ENCODE results near the gene PSMA5. TPM values are rescaled to one million over a fixed set of nuclear protein-coding genes. Genes with fewer than 3 reads are reported as not detected.

Gene PSMA5
- total RNA-seq, 1 donor from 2014 or later, result 2.6 TPM

DNA sequence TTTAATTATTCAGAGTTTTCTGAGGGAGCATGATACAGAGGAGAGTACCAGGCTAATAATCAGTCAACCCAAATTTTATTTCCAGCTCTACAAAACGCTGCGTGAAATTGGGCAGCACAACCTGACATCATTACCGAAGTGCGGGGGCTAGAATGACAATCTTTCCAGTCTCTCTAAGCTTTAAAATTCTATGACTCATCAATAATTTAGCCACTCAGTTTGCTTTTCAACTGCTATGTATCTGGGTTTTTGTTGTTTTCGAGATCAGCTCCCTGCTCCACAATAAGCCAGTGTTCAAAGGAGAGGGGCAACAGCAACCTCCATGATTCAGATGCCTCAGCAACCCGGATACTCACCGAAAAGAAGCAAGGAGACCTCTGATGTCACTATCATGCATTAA, 42.4 kb downstream of the PSMA5 start:
- intact Hi-C loops (cut with DNase I), result no loop called here
- no peak for TF ChIP-seq CTCF (IDR thresholded peaks at IDR 0.05)

GRCh38 chr1:109383087-109383779, 43.0 kb downstream of the PSMA5 start:
- H3K27ac ChIP-seq, result peak overlapping the region; percentile 90 to 91
- no peak overlapping the region for H3K4me3 ChIP-seq
- intact Hi-C loops (cut with DNase I), result no loop called here
- no peaks in the 10 kb centered on the region for H3K27me3 ChIP-seq
- TF ChIP-seq CTCF (IDR thresholded peaks at IDR 0.05), result no peak
- H3K4me1 ChIP-seq, result peaks cover 21 to 84% of the 10 kb centered on the region in 2 donors
- H3K36me3 ChIP-seq, result no peaks in the 10 kb centered on the region
- H3K9me3 ChIP-seq, result no peaks in the 10 kb centered on the region
- DNase-seq (ENCODE audit: low spot score in 2 of 2), result no peak

More for the DNA sequence above, 42.4 kb downstream of the PSMA5 start:
- no peaks in the 10 kb centered on the region for H3K36me3 ChIP-seq
- no peaks in the 10 kb centered on the region for H3K27me3 ChIP-seq
- DNase-seq (ENCODE audit: low spot score in 2 of 2), result no peak
- H3K4me3 ChIP-seq, result peak overlapping the region in 1 of 2 donors; percentile 11
- peaks cover 20 to 86% of the 10 kb centered on the region in 2 donors for H3K4me1 ChIP-seq
- no peaks in the 10 kb centered on the region for H3K9me3 ChIP-seq
- H3K27ac ChIP-seq, result peak overlapping the region; percentile 90 to 91

DNA sequence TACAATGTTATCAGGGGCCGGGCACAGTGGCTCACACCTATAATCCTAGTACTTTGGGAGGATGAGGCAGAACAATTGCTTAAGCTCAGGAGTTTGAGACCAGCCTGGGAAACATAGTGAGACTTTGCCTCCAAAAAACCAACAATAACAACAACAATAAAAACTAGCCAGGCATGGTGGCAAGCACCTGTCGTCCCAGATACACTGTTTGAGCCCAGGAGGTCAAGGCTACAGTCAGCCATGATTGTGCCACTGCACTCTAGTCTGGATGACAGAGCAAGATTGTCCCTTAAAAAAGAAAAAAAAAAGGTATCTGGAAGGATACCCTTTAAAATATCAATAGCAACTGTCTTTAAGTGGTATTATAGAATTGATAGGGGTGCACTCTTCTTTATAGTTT, 44.7 kb downstream of the PSMA5 start:
- no peak for TF ChIP-seq CTCF (IDR thresholded peaks at IDR 0.05)
- H3K27ac ChIP-seq, result peak overlapping the region; percentile 90 to 91

GRCh38 chr1:109379907-109380306, 46.3 kb downstream of the PSMA5 start:
- DNase-seq (ENCODE audit: low spot score in 2 of 2), result no peak
- Histone ChIP-seq H3K36me3 (no peaks in the 10 kb centered on the region), H3K4me3 (no peak overlapping the region), H3K4me1 (peaks cover 12 to 66% of the 10 kb centered on the region in 2 donors), H3K9me3 (no peaks in the 10 kb centered on the region), H3K27ac (peak overlapping the region; percentile 90 to 91), H3K27me3 (no peaks in the 10 kb centered on the region)
- intact Hi-C loops (cut with DNase I), result no loop called here
- no peak for TF ChIP-seq CTCF (IDR thresholded peaks at IDR 0.05)

More for the DNA sequence above, 44.7 kb downstream of the PSMA5 start:
- Histone ChIP-seq H3K36me3 (no peaks in the 10 kb centered on the region), H3K4me3 (no peak overlapping the region), H3K4me1 (peaks cover 21 to 77% of the 10 kb centered on the region in 2 donors), H3K27me3 (no peaks in the 10 kb centered on the region), H3K9me3 (no peaks in the 10 kb centered on the region)
- no peak for DNase-seq (ENCODE audit: low spot score in 2 of 2)
- intact Hi-C loops (cut with DNase I), result no loop called here

- Histone ChIP-seq H3K9me3 (no peaks in the 10 kb centered on the region), H3K4me1 (peaks cover 9 to 63% of the 10 kb centered on the region in 2 donors), H3K4me3 (no peak overlapping the region), H3K27ac (peak overlapping the region; percentile 90 to 91), H3K27me3 (no peaks in the 10 kb centered on the region), H3K36me3 (no peaks in the 10 kb centered on the region)
- intact Hi-C loops (cut with DNase I), result no loop called here
- DNase-seq (ENCODE audit: low spot score in 2 of 2), result no peak
- TF ChIP-seq CTCF (IDR thresholded peaks at IDR 0.05), result no peak
Observed at GRCh38 chr1:109379422-109379821, 46.8 kb downstream of the PSMA5 start.
